MG63 (cell line): ENCODE measurements around the gene LITAF. TPM values are rescaled to one million over a fixed set of nuclear protein-coding genes. Genes with fewer than 3 reads are reported as not detected.

Experiments
- DNase-seq: peaks from one replicate; pipeline ENCODE4 v3.0.0-alpha.2; 2020
- H3K27me3 ChIP-seq: fragments of 250-450 bp; sonication (Bioruptor Pico); 2 replicates; pipeline ENCODE4 v1.5.1; 2020; ENCODE audit warnings: mild to moderate bottlenecking, moderate library complexity
- H3K36me3 ChIP-seq: fragments of 250-450 bp; sonication (Bioruptor Pico); 2 replicates; pipeline ENCODE4 v1.5.1; 2020; ENCODE audit warnings: mild to moderate bottlenecking, moderate library complexity
- H3K4me3 ChIP-seq: fragments of 250-450 bp; sonication (Bioruptor Pico); 2 replicates; pipeline ENCODE4 v1.5.1; 2020; ENCODE audit warnings: mild to moderate bottlenecking, moderate library complexity
- H3K9me3 ChIP-seq: fragments of 250-450 bp; sonication (Bioruptor Pico); 2 replicates; pipeline ENCODE4 v1.5.1; 2020; ENCODE audit warnings: mild to moderate bottlenecking, moderate library complexity
- total RNA-seq: library from RNA; depleted of rRNA; stranded (reverse); fragments of >200 nt; shearing (Covaris generic); gene quantifications from 2 replicates; pipeline ENCODE4 v1.2.3, GENCODE V29; 2014; ENCODE audit warnings: low replicate concordance

Gene LITAF
- total RNA-seq, 1 experiment from 2014 or later: 52.9 TPM

DNA sequence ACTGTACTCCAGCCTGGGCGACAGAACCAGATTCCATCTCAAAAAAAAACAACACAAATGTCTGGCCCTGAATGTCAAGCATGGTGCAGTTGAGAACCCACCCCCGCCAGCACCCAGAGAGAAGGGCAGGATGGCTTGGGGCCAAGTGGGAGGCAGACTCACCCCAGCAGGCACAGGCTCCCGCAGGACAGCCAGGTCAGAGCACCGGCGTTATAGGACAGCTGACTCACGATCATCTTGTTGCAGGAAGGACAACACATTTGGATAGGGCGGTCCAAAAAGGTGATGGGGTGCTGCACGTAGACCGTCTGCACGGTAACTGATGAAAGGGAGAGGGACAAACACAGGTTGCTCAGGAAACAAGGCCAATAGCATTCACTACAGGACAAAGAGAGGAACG is 33.3 kb downstream of the LITAF start:
- H3K36me3 ChIP-seq: peaks cover 87% of the 10 kb centered on the region
- H3K27me3 ChIP-seq: no peaks in the 10 kb centered on the region

DNA sequence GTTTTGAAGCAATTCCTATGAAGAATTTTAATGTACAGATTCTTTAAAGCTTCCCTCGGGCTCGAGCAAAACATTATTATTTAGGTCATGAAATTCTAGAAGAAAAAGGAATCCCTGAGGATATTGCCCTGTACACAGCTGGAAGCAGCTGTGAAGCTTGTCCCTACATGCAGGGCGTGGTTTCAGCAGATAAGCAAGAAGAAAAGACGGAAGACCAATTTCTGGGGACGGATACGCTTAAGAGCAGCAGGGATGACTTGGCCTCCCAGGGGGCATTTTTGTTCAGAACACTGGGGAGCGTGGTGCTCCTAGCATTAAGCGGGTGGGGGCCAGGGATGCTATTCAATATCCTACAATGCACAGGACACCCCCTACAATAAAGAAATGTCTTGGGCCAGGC is 34.3 kb downstream of the LITAF start:
- H3K9me3 ChIP-seq: peaks cover 12% of the 10 kb centered on the region
- H3K36me3 ChIP-seq: peaks cover 88% of the 10 kb centered on the region
- H3K27me3 ChIP-seq: no peaks in the 10 kb centered on the region
- no peak for DNase-seq
- H3K4me3 ChIP-seq: no peak overlapping the region

More for the DNA sequence above, 33.3 kb downstream of the LITAF start:
- Histone ChIP-seq H3K4me3 (no peak overlapping the region), H3K9me3 (peaks cover 18% of the 10 kb centered on the region)
- no peak for DNase-seq

DNA sequence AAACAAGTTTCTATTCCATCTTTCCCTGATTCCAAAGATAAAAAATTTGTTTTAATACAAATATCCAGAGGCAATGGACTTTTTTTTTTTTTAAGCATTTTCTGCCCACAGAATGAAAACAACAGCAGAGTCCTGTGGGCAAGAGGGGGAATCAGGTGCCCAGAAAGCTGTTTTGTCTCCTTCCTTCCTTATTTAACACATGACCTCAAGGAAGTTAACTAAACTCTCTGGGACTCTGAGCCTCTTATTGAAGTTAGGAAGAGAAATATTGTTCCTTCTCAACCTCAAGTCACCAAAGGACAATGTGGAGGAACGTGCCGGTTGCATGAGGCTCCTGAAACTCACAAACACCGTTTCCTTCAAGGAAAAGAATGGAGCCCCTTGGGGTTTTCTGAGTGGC is 34.9 kb downstream of the LITAF start:
- no peaks in the 10 kb centered on the region for H3K27me3 ChIP-seq

DNA sequence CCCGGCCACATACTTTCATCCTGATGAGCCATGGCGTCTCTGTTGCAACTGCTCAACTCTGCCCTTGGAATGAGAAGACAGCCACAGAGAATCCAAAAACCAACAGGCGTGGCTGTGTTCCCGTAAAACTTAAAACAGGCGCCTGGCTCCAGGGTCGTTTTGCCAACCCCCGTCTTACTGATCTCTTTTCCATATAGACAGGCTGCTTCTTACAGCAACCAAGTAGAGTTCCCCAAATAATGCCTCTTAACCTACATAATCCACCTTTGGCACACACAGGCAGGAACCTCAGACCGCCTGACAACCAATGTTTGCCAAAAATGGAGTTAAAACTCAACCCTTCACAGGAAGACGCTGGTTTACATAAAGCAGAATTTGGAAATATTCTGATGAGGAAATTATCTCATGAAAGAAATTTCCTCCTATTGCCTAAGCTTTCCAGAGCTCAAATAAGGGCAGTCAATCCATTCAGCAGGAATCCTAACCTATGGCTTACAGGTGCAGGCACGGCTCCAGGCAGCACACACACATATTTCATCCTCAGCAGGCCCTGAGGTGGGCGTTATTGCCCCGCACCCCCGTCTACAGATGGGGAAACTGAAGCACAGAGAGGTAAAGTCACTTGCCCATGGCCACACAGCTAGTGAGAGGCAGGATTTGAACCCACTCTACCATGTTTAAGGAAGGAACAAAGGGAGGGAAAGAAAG is 35.8 kb downstream of the LITAF start:
- peaks cover 2% of the 10 kb centered on the region for H3K9me3 ChIP-seq
- H3K27me3 ChIP-seq: no peaks in the 10 kb centered on the region
- H3K36me3 ChIP-seq: peaks cover 85% of the 10 kb centered on the region
- DNase-seq: peak; percentile 82
- H3K4me3 ChIP-seq: no peak overlapping the region

More for the DNA sequence above, 34.9 kb downstream of the LITAF start:
- H3K9me3 ChIP-seq: peaks cover 11% of the 10 kb centered on the region
- H3K4me3 ChIP-seq: no peak overlapping the region
- peaks cover 88% of the 10 kb centered on the region for H3K36me3 ChIP-seq
- no peak for DNase-seq

DNA sequence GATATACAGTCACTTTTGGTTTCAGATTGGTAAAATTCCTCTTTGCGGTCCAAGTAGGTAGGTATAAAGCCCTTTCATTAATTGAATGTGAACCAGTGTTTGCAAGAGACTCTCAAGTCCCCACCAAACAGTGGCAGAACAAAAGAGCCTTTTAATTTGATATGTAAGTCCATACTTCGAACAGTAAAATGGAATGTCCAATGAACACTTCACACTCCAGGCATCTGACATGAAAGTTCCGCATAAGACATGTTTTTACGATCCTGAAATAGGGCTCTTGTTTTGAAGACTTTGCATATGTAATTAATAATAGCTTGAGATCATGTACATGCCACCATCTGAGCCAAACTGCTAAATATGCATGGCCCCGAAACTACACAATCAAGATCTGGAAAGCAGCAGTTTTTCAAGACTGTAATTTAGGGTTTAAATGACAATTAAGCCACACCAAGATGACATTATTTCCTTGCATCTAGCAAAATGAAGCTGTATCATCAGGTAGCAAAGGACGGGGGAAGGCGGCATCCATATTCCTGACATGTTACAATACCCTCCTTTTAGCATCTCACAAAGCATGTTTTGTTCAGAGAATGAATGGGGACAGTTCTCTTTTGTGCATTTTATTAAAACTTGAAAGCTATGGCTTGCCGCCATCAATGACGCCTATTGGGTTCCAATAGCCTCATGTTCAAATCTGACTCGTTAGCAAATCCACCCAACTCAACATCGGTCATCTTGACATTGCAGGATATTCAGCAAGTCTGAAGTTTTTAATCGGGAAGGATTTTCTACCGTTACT is 39.4 kb downstream of the LITAF start:
- peaks cover 53% of the 10 kb centered on the region for H3K36me3 ChIP-seq
- H3K27me3 ChIP-seq: no peaks in the 10 kb centered on the region
- DNase-seq: no peak
- no peaks in the 10 kb centered on the region for H3K9me3 ChIP-seq
- H3K4me3 ChIP-seq: no peak overlapping the region

DNA sequence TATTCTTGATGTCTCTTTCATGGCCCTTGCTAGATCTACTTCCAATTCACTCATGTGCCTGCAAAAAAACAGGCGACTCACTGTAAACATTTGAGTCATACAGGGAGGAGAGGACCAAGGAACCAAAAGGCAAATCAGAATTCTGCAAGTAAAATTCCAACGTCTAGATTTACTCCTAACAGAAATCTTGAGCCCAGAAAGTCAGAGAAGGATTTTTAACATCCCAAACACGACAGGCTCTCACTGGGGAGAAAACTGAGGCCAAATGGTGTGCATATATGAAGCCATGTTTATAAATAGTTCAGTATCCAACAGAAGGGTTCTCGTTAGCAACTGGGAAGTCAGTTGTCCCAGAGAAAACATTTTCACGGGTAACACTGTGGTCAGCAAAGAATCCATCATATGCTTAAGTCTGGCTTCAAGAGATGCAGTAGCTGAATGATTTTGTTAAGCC is 40.1 kb downstream of the LITAF start:
- Histone ChIP-seq H3K27me3 (no peaks in the 10 kb centered on the region), H3K36me3 (peaks cover 50% of the 10 kb centered on the region), H3K4me3 (no peak overlapping the region), H3K9me3 (no peaks in the 10 kb centered on the region)
- DNase-seq: peak; percentile 18

DNA sequence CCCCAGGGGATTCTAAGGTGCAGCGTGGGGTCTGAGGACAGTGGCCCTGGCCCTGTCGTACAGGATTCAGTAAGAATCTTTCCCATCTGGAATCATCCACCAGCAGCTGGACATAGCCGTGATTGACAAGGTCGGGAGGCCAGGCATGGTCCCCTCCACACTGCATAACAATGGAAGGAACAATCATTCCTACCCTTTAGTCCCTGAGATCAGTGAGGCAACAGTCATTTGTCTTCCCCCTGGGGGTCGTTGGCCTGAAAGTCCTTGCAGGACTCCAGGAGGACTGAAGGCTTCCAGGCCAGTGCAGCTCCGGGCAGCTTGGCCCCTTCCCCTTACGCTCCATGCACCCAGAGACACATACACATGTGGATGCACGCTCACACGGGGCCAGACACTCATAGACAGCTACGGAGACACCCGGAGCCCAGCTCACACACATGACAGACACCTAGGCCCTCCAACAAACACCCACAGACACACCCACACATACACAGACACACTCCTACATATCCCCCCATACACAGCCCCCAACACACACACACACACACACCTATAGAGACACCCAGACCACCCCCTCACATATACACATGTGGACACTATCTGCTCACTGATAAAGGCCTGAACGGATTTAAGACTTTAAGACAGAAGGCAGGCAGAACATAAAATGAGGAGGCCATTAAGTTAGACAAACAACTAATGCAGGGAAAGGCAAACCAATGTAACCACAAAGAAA is 42.9 kb downstream of the LITAF start:
- Histone ChIP-seq H3K27me3 (no peaks in the 10 kb centered on the region), H3K4me3 (no peak overlapping the region), H3K36me3 (peaks cover 26% of the 10 kb centered on the region), H3K9me3 (no peaks in the 10 kb centered on the region)
- no peak for DNase-seq

DNA sequence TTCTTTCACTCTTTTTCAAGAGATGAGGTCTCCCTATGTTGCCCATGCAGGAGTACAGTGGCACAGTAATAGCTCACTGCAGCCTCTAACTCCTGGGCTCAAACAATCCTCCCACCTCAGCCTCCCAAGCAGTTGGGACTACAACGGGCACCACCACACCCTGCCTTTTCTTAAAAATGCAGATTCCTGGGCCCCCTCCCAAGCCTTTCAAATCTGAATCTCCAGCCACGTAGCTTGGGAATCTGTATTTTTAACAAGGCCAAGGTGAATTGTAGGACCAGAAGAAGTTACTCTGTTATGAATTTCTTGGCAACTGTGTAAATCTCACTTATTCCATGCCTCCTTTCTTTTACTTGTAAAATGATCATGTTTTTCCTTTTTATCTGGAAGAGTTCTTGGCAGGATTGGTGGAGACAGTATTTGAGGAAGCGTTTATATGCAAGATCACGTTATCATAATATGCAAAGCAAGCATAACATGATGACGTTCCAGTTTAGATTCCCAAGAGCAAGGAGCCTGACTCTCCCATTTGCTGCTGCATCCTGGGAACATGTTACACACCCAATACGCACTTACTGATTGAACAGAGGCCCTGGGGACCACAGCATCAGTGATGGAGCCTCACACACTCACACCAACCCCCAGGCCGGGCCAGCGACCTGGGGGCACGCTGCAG is 44.5 kb downstream of the LITAF start:
- Histone ChIP-seq H3K36me3 (peaks cover 10% of the 10 kb centered on the region; the same call in 1 of the 2 replicates), H3K4me3 (no peak overlapping the region)
- DNase-seq: no peak

DNA sequence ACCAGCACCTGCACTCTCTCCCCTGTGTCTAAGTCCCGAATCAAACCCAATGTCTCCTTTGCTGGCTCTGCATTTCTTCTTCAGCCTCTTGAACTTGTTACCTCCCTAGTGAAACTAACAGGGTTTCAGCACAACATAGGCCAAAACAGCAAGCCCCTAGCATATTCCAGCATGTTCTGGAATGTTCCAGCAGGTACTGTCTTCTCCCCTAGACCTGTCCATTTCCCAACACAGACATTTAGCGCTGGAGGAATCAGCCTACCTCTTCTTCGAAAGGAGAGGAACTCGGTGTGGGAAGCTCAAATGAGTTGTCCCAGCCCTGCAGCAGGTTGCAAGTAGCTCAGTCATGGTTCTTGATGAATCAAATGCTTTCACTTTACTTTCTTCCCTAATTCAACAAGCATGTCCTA is 47.1 kb downstream of the LITAF start:
- Histone ChIP-seq H3K9me3 (no peaks in the 10 kb centered on the region), H3K36me3 (no peaks in the 10 kb centered on the region), H3K4me3 (no peak overlapping the region), H3K27me3 (no peaks in the 10 kb centered on the region)
- DNase-seq: no peak

More for the DNA sequence above, 44.5 kb downstream of the LITAF start:
- Histone ChIP-seq H3K9me3 (no peaks in the 10 kb centered on the region), H3K27me3 (no peaks in the 10 kb centered on the region)

DNA sequence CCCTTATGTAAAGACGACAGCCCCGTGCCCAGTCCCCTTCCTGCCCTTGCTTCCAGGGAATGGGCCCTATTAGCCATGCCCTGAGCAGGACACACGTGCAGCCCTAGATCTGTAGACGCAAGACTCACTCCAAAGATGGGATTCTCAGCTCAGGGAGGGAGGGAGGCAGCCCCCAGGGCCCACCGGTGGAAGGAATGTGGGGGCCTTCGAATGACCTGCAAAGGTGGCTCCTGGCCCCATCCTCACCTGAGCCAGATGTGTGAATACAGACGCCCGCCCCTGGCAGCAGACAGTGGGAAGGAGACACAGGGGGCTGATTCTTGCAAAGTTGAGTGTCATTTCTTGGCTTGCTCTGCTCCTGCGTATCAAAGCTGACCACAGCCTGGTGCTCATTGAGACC is 47.8 kb downstream of the LITAF start:
- no peak for DNase-seq
- H3K36me3 ChIP-seq: no peaks in the 10 kb centered on the region
- H3K4me3 ChIP-seq: no peak overlapping the region
- H3K27me3 ChIP-seq: no peaks in the 10 kb centered on the region
- H3K9me3 ChIP-seq: no peaks in the 10 kb centered on the region

DNA sequence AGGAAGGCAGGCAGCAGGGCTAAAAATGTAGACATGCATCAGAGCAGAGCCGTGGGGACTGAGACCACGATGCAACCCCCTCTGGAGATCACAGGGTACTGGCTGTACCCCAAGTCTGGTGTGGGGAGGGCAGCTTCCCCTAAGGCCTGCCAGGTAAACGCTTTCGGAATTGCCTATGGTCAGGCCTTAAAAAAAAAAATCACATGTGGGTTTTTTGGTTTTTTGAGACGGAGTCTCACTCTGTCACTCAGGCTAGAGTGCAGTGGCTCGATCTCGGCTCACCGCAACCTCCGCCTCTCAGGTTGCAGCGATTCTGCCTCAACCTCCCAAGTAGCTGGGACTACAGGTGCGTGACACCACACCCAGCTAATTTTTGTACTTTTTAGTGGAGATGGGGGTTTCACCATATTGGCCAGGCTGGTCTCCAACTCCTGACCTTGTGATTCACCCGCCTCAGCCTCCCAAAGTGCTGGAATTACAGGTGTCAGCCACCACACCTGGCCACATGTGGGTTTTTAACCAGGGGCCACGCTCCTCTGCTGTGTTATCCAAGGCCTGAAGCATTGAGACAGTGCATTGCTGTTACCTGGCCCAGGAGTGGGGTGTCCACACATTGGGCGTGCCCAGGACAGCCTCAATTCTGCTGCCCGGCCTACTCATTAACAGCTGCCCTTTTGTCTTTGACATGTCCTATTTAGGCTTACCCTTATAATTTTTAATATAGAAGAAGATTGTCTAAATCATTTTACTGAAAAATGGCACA is 50.4 kb downstream of the LITAF start:
- no peaks in the 10 kb centered on the region for H3K27me3 ChIP-seq
- no peaks in the 10 kb centered on the region for H3K9me3 ChIP-seq
- no peak for DNase-seq
- H3K36me3 ChIP-seq: no peaks in the 10 kb centered on the region
- no peak overlapping the region for H3K4me3 ChIP-seq

DNA sequence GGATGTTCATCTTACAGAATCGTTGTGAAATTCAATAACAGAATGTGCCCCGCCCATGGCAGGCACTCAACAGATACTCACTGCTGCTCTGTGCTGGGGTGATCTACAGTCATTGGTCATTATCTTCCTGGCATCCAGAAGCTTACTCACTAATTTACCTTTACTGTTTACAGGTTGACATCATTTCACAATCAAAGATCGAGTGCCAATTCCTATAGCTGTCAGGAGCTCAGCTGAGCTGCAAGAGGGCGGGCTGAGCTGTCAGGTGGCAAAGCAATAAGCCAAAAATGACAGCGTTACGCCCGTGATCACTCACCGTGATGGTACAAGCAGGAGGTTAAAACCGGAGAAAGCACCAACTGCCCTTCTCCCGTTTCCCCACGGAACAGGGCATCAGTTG is 51.2 kb downstream of the LITAF start:
- H3K9me3 ChIP-seq: no peaks in the 10 kb centered on the region
- H3K27me3 ChIP-seq: no peaks in the 10 kb centered on the region
- H3K4me3 ChIP-seq: no peak overlapping the region
- peak; percentile 21 for DNase-seq
- no peaks in the 10 kb centered on the region for H3K36me3 ChIP-seq

DNA sequence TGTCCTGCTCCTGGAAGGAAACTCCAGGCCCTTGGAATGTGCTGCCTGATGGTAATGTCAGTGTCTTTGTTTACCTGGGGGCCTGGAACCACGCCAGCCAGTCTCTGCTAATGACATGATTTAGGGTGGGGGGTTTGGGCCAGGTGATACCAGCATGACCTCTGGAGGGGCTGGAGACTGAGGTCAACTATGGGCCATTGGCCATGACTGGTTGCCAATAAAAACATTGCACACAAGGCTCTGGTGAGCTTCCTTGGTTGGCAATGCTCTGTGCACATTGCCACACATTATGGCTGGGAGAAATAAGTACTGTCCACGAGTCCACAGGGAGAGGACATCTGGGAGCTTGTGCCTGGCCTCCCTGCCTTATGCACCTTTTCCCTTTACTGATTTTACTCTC is 52.5 kb downstream of the LITAF start:
- no peak overlapping the region for H3K4me3 ChIP-seq
- no peaks in the 10 kb centered on the region for H3K36me3 ChIP-seq
- DNase-seq: peak; percentile 66
- no peaks in the 10 kb centered on the region for H3K9me3 ChIP-seq
- no peaks in the 10 kb centered on the region for H3K27me3 ChIP-seq

DNA sequence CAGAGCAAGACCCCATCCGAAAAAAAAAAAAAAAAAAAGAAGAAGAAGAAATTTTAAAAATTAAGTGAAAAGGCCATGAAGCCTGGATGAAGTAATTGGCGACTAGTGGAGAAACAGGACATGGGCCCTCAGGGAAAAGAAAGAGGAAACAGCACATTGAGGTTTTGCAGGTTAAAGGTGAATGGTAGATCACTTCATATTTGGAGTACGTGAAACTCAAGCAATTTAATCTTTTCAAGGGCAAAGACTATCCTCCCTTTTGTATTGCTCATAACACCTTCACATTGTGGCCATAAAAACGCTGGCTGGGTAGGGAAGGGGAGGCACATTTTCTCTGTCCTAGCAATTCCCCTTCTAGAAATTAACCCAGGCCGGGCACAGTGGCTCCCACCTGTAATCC is 53.1 kb downstream of the LITAF start:
- no peak for DNase-seq
- Histone ChIP-seq H3K27me3 (no peaks in the 10 kb centered on the region), H3K4me3 (no peak overlapping the region), H3K36me3 (no peaks in the 10 kb centered on the region), H3K9me3 (no peaks in the 10 kb centered on the region)

DNA sequence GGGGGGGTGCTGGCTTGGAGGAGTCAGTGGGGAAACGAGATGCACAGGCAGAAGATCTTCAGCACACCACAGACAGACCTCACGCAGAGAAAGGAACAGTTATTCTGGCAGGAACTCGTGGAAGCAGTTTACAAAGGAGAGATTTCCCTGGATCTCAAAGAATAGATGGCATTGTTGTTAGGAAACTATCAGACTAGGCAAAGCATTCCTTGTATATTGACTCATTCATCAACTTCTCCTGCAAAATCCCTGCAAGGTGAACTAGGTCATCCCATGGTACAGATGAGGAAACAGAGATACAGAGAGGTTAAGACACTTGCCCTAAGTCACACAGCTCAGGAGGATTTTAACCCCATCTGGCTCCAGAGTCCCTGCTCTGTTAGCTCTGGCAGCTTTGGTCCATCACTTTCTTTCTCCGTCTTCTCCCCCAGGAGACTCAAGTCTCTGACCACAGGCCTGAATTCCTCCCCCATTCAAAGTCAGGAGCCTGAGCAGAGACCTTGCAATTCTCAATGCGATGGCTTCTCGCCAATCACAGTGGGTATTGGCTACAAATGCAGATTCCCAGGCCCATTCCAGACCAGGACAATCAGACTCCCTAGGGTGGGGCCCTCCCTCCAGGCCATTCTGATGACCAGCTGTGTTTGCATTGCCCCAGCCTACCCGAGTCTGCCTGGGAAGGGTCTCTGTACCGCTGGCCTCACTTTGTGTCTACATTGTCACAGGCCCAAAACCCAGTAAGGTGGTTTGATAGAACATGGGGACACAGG is 56.4 kb downstream of the LITAF start:
- Histone ChIP-seq H3K9me3 (no peaks in the 10 kb centered on the region), H3K4me3 (no peak overlapping the region), H3K27me3 (no peaks in the 10 kb centered on the region), H3K36me3 (no peaks in the 10 kb centered on the region)
- no peak for DNase-seq
